B cell (primary cell): ENCODE measurements around the gene KIF3C.

Source experiments
- CTCF ChIP-seq: fragments of 200-600 bp; IDR thresholded peaks from one replicate; pipeline ENCODE4 v1.8.0; 2022; ENCODE audit warnings: antibody characterized with exemption, mild to moderate bottlenecking
- EZH2 ChIP-seq: IDR thresholded peaks from 2 replicates; pipeline ENCODE4 v1.6.1; 2012; ENCODE audit warnings: borderline replicate concordance, low read depth, mild to moderate bottlenecking, moderate library complexity, low read length; ENCODE audit not compliant: insufficient read depth, poor library complexity, severe bottlenecking

- no peak for TF ChIP-seq CTCF
- no peak for TF ChIP-seq EZH2
Observed at GRCh38 chr2:26018184-26019055, 36.1 kb upstream of the KIF3C start.
